Skin of body (tissue), 2 donors: ENCODE data around the gene CD200R1. TPM values are rescaled to one million over a fixed set of nuclear protein-coding genes. Genes with fewer than 3 reads are reported as not detected.

Source experiments
- DNase-seq: peaks from one replicate; lab custom pipeline; 2025; lab: John Stamatoyannopoulos, UW
- total RNA-seq: library from RNA; depleted of rRNA; stranded (reverse); fragments of >200 nt; gene quantifications from one replicate; pipeline ENCODE4 v1.2.3, GENCODE V29; 2014

The CD200R1 gene
- 6.3 TPM for total RNA-seq

DNA sequence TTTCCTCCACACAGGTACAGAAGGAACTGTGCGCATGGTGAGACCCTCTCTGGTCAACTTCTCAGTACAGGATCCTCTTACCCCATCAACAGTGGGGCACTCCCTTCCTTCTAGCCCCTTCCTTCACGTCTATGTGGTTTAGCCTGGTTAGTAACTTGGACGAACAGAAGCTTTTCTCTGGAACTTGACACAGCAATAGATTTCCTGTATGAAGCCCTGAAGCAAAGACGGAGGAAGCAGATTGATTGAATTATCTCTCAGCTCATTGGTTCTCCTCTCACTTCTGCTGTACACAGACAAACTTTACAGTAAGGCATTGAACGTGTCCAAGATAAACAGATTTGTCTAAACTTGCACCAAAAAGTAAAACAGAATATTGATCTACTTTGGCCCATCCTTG, at the start of gene CD200R1:
CD200R1 (minus strand) TSS at position 210 of the 400 bp plus-strand sequence. CDS start 246 bp downstream, outside the sequence.
- no peak for DNase-seq

DNA sequence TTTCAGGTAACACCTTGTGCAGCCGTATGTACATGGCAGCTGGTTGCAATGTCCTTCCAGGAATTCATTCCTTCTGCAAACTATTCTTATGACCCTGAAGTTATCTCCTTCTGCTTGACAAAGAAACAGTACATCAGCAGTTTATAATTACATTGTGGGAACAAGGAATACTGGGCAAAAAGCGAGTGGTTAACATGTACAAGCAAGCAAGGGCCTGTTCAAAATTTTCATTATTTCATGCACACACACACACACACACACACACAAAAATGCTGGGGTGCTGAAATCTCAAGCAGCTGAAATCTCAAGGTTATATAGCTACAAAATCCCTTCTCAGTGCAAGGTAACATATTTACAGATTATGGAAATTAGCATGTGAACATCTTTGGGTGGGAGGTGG, 46.6 kb upstream of the CD200R1 start:
- DNase-seq = no peak

DNA sequence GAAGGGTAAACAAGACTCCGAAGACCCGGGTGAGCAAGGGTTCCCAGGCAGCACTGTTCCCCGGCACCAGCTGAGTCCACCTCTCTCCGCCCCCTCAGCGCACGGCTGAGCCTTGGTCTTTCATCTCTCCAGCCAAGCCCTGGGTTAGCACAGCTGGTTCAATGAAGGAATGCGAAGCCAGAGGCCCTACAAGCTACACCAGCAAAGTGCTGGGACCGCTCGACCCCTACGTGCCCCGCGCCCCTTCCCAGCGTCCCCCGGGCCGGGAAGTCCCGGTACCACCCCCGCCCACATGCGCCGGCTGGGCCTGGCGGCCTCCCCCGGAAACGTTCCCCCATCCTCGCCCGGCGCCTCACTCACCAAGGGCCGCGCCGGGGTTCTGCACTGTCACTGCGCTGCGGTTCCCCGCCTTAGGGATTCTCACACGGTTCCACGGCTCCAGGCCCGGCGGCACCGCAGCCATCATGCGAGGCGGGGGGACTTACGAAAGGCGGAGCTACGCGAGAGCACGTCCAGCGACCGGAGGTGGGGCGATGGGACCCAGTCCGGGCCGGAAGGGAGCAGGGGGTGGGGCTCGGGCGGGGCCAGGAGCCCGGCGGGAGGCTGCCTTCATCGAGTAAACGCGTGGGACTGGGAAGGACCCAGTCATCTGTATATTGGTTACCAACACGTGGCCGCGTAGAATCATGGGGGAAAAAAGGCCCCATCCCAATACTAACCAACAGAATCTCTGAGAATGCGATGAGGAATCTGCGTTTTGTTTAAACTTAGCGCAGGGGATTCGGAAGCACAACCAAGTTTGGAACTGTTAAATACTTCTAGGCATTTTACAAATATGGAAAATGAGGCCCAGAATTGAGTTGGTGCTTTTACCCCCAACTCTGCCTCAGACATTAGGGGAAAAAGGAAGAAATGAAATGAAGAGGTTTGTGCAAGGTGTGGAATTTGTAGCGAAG, 44.6 kb upstream of the CD200R1 start:
- peak; percentile 90 for DNase-seq

DNA sequence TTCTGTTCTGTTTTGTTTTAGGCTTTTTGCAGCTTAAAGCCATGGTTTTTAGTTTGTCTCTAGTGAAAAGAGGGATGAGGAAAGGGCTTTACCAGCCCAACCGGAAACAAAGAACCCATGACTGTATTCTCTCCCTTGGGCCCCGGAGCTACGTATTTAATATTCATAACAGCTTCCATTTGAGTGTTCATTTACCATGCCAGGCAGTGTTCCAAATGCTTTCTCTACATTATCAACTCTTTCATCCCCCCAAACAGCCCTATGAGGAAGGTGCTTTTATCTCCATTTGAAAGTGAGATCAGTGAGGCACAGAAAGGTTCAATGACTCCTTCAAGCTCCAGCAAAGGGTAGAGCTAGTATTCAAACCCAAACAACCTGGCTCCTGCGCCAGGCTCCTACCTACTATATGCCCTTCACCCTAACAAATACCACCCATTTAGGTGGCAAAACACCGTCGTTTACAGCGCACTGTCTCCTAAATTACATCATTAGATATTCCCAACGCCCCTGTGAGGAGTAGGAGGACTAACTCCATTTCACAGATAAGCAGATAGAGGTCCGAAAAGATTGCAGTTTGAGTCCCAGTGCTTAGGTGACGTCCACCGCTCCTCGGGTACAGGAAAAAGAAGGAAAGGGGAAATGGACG, 43.8 kb upstream of the CD200R1 start:
- no peak for DNase-seq

GRCh38 chr3:113013593-113013992, 38.7 kb upstream of the CD200R1 start:
- no peak for DNase-seq

- DNase-seq = no peak
These were observed 33.2 kb upstream of the CD200R1 start for GRCh38 chr3:113008117-113008516.

- no peak for DNase-seq
These were observed 31.6 kb upstream of the CD200R1 start for GRCh38 chr3:113006359-113007056.

DNA sequence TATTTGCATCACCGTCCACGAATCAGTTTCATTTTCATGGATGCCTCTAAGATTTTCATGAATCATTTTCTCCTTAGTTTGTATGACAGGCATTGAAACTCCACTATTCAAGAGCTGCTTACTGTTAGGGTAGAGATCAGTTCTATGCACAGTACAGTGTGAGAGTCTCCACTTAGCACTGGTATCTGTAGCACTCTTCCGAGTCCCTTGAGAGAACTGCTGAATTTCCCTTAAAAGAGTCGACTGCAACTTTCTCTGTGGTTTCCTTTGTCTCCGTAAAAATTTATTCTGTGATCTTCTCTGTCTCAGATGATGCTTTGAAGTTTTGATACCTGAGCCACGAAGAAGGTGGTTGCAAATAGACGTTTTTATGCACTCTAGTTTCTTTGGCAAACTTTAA, 30.7 kb upstream of the CD200R1 start:
- no peak for DNase-seq

DNA sequence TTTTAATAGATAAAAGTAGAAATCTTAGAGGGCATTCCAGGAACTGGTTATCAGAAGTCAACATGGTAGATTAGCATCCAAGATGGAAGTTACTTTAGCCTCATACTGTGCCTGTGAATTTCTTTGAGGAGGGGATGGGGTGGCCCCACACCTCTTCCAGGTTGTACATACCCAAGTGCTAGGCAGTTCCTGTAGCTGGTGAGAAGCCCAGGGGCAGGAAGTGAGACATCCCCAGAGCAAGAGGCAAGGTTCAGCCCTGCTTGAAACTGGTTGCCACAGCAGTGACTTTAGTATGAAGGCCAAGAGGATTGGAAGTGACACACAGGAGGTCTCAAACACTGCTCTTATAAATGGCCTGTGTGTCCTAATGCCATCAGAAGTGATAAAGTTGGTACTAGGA, 27.8 kb upstream of the CD200R1 start:
- DNase-seq = no peak

DNA sequence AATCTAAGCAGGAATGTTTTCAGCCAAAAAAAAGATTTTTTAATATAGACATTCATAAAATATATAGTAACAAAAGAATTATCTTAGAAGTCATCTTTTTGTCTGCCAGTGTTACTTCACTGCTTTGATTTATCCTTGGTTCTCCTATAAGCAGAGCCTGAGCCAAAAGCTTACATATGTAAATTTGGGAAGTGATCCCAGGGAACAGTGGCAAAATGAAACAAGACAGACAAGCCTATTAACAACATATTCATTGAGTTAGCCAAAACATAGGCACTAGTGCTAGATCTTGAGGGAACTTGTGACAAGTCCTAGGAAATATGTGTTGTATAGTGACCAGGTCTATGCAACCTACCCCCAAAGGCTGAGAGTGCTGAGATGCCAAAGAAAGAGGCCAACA, 27.1 kb upstream of the CD200R1 start:
- DNase-seq = no peak

GRCh38 chr3:113000691-113001090, 25.8 kb upstream of the CD200R1 start:
- DNase-seq = no peak

DNA sequence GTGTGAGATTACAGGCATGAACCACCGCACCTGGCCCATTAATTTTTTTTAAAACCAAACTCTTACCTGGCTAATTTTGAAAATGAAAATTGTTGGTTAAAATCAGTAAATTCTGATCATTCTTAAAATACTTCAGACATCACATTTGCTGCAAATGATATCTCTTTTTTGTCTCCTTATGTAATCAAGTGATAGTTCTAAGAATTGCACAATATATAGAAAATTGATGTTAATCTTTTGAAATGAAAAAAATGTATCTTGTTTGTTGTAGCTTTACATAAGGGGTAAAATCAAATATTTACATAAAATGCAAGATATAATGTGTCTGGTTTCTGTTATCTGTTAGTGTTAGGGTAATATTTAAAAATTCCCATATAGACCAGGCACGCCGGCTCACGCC, 20.9 kb upstream of the CD200R1 start:
- DNase-seq = no peak

GRCh38 chr3:112990672-112991602, 16.0 kb upstream of the CD200R1 start, which contains the start of gene GTPBP8:
Gene GTPBP8 (plus strand): TSS chr3:112990984. CDS start chr3:112991000, 16 bp downstream.
- peak; percentile 76 for DNase-seq

DNA sequence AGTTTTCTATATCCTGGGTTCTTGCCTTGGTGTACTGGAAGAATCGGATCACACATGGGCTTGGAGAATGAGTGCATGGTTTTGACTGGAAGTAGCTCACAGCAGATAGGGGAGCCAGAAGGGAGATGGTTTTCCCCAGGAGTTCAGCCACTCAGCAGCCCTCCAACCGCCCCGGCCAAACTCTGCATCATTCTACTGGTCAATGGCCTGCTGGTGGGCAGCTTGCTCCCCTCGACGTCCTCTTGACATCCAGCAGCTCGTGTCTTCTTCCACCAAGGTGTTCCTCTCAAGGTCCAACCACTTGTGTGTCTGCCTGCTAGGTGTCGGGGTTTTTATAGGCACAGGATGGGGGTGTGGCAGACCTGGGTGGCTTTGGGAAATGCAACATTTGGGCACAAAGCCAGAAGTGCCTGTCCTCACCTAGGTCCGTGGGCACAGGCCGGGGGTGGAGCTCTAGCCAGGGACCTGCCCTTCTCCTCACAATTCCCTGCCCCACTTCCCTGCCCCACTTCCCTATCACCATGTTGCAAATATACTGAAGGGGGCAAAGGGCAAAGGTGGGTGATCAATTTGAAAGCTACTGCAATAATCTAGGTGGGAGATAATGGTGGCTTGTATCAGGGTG, 12.9 kb upstream of the CD200R1 start:
- no peak for DNase-seq

DNA sequence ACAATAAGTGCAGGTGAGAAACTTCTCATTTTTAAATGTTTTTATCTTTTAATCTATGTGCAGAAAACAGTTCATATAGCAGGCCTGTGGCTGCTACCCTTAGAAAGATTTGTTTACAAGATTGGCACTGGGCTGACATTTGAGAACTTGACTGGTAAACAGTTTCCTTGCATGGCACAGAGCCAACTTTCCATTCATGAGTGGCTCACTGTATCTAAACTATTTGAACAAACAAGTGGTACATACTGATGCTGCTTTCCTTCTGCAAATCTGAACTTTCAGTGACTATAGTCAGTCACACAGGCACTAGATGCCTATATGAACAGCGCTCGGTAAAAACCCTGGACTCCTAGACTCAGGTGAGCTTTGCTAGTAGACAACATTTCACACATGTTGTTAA, 9.6 kb upstream of the CD200R1 start:
- no peak for DNase-seq

GRCh38 chr3:112982710-112983109, 7.8 kb upstream of the CD200R1 start:
- no peak for DNase-seq

GRCh38 chr3:112980080-112980479, 5.2 kb upstream of the CD200R1 start:
- DNase-seq = no peak

GRCh38 chr3:112979244-112979832, 4.4 kb upstream of the CD200R1 start:
- DNase-seq = peak; percentile 22

DNA sequence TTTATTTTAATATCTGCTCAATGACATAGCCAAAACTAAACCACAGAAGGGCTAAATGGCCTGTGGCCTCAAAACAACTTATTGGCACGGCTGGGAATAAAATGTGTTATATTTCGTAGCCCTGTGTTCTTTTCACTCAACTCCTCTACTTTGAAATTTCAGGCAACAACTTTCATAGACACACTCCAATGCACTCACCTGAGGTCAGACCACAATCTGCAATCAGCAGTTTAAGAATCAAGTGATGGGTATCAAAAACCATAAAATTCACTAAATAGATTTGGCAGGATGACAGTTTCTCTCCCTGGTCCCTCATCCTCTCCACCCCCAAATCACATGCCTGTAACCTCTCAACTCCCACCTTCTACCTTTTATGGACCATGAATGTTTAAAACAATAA, 2.0 kb upstream of the CD200R1 start:
- DNase-seq = no peak

DNA sequence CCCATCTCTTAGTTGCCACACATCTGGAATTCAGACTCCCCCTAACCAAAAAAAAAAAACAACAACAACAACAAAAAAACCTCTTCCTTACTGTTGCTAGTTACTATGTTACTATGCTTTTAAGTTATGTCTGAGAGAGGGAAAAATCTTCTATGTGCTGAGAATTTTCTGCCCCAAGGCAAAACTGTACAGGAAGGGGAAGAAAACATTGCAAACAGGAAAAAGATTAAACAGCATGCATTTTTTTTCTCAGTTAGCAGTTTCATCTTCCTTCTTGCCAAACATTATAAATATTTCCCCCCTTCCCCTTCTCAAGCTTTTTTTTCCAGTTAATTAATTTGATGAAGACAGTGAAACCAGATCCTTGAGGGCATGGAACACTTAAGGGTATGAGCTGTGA, 1.1 kb upstream of the CD200R1 start:
- DNase-seq = no peak
